Fibroblast of the conjunctiva (primary cell): ENCODE data around the gene DNLZ.

Source experiments
- DNase-seq: peaks from one replicate; pipeline ENCODE4 v3.0.0-alpha.2; 2010; ENCODE audit warnings: low read depth

DNLZ gene

GRCh38 chr9:136396219-136396515, 32.6 kb upstream of the DNLZ start:
- DNase-seq, result no peak

GRCh38 chr9:136395345-136396218, 32.0 kb upstream of the DNLZ start:
- DNase-seq, result no peak

- no peak for DNase-seq
These were observed 31.4 kb upstream of the DNLZ start for GRCh38 chr9:136395020-136395340.

GRCh38 chr9:136394312-136395019, 30.9 kb upstream of the DNLZ start:
- no peak for DNase-seq

- no peak for DNase-seq
These were observed 30.0 kb upstream of the DNLZ start for GRCh38 chr9:136393531-136393930.

GRCh38 chr9:136392538-136393449, 29.2 kb upstream of the DNLZ start:
- DNase-seq, result no peak

- no peak for DNase-seq
These were observed 28.4 kb upstream of the DNLZ start for GRCh38 chr9:136391737-136392537.

GRCh38 chr9:136389396-136389795, 25.9 kb upstream of the DNLZ start:
- no peak for DNase-seq

GRCh38 chr9:136387217-136387616, 23.7 kb upstream of the DNLZ start:
- DNase-seq, result no peak

- no peak for DNase-seq
These were observed 22.5 kb upstream of the DNLZ start for GRCh38 chr9:136386018-136386417.

GRCh38 chr9:136385015-136385414, 21.5 kb upstream of the DNLZ start:
- DNase-seq, result no peak

- no peak for DNase-seq
These were observed 19.9 kb upstream of the DNLZ start for GRCh38 chr9:136383436-136383835.

- no peak for DNase-seq
These were observed 18.5 kb upstream of the DNLZ start for GRCh38 chr9:136381966-136382513.

GRCh38 chr9:136381311-136381710, 17.8 kb upstream of the DNLZ start:
- no peak for DNase-seq

GRCh38 chr9:136380381-136380780, 16.8 kb upstream of the DNLZ start:
- no peak for DNase-seq

- no peak for DNase-seq
These were observed 16.3 kb upstream of the DNLZ start for GRCh38 chr9:136379891-136380290.

GRCh38 chr9:136379401-136379800, 15.9 kb upstream of the DNLZ start:
- DNase-seq, result no peak

- no peak for DNase-seq
These were observed 15.4 kb upstream of the DNLZ start for GRCh38 chr9:136379003-136379287.

GRCh38 chr9:136378170-136379002, 14.8 kb upstream of the DNLZ start:
- no peak for DNase-seq

- no peak for DNase-seq
These were observed 14.0 kb upstream of the DNLZ start for GRCh38 chr9:136377341-136378169.
